ENCODE results near the gene WNT7A.

GRCh38 chr3:13898346-13898745 lies 18.5 kb upstream of the WNT7A start:
- TF ChIP-seq POLR2A (IDR thresholded peaks at IDR 0.05) (no peak), CTCF (IDR thresholded peaks at IDR 0.05) (no peak)

Measured in esophagus squamous epithelium (tissue), 4 donors.